Testis (tissue), 3 donors: Measurements from ENCODE around the gene NECTIN2. TPM values are rescaled to one million over a fixed set of nuclear protein-coding genes. Genes with fewer than 3 reads are reported as not detected.

Source experiments
- DNase-seq: peaks from one replicate; pipeline ENCODE4 v3.0.0-alpha.2; 2019
- H3K27ac ChIP-seq, 2 donors: fragments of 200-600 bp; sonication (generic); one replicate each; pipeline ENCODE4 v1.5.1; 2019
- H3K27me3 ChIP-seq: fragments of 200-600 bp; sonication (generic); one replicate; pipeline ENCODE4 v1.5.1; 2019
- H3K36me3 ChIP-seq: fragments of 200-600 bp; sonication (generic); one replicate; pipeline ENCODE4 v1.5.1; 2017; ENCODE audit warnings: low read depth; ENCODE audit errors: missing control alignments
- H3K4me1 ChIP-seq: fragments of 200-600 bp; sonication (generic); one replicate; pipeline ENCODE4 v1.5.1; 2019
- H3K4me3 ChIP-seq, 2 donors: fragments of 200-600 bp; sonication (generic); one replicate each; pipeline ENCODE4 v1.5.1; 2017 to 2019
- H3K9me3 ChIP-seq: fragments of 200-600 bp; sonication (generic); one replicate; pipeline ENCODE4 v1.5.1; 2017
- POLR2A ChIP-seq: fragments of 450-650 bp; IDR thresholded peaks from one replicate; pipeline ENCODE4 v1.6.1; 2017; ENCODE audit warnings: antibody characterized with exemption, mild to moderate bottlenecking, moderate library complexity
- WGBS, 2 donors: methylation state at CpG; one replicate each; pipeline ENCODE4 v1.1.5; 2018; 5-methylcytosine and 5-hydroxymethylcytosine counted together
- intact Hi-C: fragments of 100-400 bp; cut with DNase I; formaldehyde crosslinking; loops from one replicate; pipeline ENCODE4 v1.15.1; 2023; ENCODE audit warnings: low total_unique reads
- polyA plus RNA-seq: library from polyadenylated mRNA; stranded (reverse); fragments of 350-450 nt; fragmentation: Illumina TruSeq; extraction: RNeasy Lipid Tissue Mini Kit (QIAGEN cat#74804); gene quantifications from one replicate; pipeline ENCODE4 v1.2.3, GENCODE V29; 2014; ENCODE audit warnings: low read depth, low replicate concordance; ENCODE audit not compliant: insufficient read depth
- total RNA-seq, 2 donors: library from RNA; depleted of rRNA; stranded (reverse); fragments of >200 nt; gene quantifications; one replicate each; pipeline ENCODE4 v1.2.3, GENCODE V29; 2016
- TF ChIP-seq, protein P1 (sequence below), 3 experiments: fragments of 450-650 bp in 2 of 3; fragments of 200-600 bp in 1 of 3; sonication (generic) in 1 of 3; IDR thresholded peaks; one replicate each; pipeline ENCODE4 v1.5.1; 2016 to 2019; ENCODE audit warnings: antibody characterized with exemption in 3 of 3, mild to moderate bottlenecking in 2 of 3, moderate library complexity in 1 of 3

Gene NECTIN2
- total and polyA plus RNA-seq, 3 donors from 2014 or later = 158 to 278 (median 268) TPM

DNA sequence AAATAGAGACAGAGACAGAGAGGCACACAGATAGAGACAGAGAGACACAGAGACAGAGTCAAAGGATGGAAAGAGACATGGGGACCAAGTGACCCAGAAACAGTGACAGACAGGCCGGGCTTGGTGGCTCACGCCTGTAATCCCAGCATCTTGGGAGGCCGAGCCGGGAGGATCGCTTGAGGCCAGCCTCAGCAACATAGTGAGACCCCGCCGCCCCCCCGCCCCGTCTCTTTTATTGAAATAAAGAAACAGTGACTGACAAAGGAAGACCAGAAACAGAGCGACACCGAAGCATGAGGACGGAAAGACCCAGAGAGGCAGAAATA, 848 bp upstream of the NECTIN2 start:
- peak overlapping the region; percentile 83 to 88 for H3K27ac ChIP-seq
- H3K4me1 ChIP-seq = peaks cover 21% of the 10 kb centered on the region
- intact Hi-C loops = loop anchor here (10.0 kb wide), 1 partner anchor 60 kb away; no protein-coding TSS in a partner anchor
- H3K36me3 ChIP-seq = no peaks in the 10 kb centered on the region
- no peaks in the 10 kb centered on the region for H3K27me3 ChIP-seq
- H3K9me3 ChIP-seq = no peaks in the 10 kb centered on the region
- peak overlapping the region; percentile 94 to 95 for H3K4me3 ChIP-seq
- 5% methylated on average over 12 of the region's 12 CpGs for WGBS, 2 donors
- DNase-seq = no peak
- TF ChIP-seq, protein P1, sequence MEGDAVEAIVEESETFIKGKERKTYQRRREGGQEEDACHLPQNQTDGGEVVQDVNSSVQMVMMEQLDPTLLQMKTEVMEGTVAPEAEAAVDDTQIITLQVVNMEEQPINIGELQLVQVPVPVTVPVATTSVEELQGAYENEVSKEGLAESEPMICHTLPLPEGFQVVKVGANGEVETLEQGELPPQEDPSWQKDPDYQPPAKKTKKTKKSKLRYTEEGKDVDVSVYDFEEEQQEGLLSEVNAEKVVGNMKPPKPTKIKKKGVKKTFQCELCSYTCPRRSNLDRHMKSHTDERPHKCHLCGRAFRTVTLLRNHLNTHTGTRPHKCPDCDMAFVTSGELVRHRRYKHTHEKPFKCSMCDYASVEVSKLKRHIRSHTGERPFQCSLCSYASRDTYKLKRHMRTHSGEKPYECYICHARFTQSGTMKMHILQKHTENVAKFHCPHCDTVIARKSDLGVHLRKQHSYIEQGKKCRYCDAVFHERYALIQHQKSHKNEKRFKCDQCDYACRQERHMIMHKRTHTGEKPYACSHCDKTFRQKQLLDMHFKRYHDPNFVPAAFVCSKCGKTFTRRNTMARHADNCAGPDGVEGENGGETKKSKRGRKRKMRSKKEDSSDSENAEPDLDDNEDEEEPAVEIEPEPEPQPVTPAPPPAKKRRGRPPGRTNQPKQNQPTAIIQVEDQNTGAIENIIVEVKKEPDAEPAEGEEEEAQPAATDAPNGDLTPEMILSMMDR (IDR thresholded peaks at IDR 0.05) = no peak
- no peak for TF ChIP-seq POLR2A

DNA sequence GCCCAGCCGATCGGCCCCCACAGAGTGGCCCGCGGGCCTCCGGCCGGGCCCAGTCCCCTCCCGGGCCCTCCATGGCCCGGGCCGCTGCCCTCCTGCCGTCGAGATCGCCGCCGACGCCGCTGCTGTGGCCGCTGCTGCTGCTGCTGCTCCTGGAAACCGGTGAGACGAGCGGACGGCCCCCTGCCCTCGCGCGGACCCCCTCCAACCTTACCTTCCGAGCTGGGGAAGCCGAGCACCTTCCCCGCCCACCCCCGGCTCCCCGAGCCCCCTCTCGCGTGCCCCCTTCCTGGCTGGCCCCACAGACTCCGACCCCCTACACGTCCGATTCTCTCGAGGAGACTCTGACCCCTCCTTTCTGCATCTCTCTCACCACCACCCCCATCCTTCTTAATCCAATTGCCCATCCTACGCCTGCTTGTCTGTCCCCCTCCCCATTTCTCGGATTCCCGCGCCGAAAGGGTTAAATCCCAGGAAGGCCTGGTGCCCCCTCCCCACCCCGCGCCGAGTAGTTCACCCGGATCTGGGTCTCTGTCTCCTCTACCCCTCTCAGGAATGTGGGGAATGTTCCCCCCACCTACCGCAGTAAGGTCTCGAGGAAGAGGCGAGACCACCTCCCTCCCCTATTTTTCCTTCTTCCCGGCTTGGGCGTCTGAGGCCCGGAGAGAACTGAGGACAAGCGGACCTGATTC, 502 bp downstream of the NECTIN2 start:
- no peaks in the 10 kb centered on the region for H3K27me3 ChIP-seq

DNA sequence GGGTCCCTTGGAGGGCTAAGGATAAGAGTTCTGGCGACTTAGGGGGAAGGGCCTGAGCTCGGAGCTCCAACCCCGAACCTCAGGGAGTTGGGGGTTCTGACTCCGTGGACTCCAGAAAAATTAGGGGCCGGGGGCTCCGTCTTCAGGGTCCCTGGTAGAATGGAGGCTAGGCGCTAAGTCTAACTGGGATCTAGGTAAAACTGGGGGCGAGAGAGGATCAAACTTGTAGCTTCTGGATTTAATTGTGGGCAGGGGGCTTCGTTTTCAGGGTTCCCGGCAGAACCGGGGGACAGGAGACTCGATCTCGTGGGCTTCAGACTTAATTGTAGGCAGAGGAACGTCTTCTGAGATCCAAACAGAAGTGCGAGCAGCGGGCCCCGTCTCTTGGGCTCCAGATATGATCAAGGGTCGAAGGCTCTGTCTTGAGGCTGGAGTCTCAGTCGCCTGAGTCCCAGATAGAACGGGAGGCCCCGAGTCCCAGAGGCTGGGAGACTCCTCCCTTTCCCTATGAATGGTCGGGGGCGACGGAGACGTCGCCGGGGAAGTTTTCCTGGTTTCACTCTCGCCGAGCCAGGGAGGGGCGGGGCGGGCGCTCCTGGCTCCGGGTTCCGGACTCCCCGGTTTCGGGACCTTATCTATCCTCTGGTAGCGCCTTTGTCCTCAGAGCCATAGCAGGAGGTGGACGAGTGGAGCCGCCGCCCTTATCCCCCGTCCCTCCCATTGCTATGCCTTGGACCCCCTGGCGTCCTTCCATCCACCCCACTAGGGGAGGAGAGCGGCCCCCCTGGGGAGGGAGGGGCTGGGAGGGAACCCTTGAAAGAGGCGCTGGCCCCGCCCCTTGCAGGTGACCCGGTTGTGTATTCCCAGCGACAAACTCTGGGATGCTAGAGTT, 1.3 kb downstream of the NECTIN2 start:
- peak overlapping the region; percentile 98 to 99 for H3K27ac ChIP-seq
- peak overlapping the region; percentile 94 to 95 for H3K4me3 ChIP-seq
- peaks cover 32% of the 10 kb centered on the region for H3K4me1 ChIP-seq
- no peaks in the 10 kb centered on the region for H3K27me3 ChIP-seq
- TF ChIP-seq, protein P1 (IDR thresholded peaks at IDR 0.05) = no peak
- no peak for TF ChIP-seq POLR2A
- 0 to 1% methylated on average over 22 to 46 of the region's 47 CpGs for WGBS, 2 donors
- H3K36me3 ChIP-seq = no peaks in the 10 kb centered on the region
- no peaks in the 10 kb centered on the region for H3K9me3 ChIP-seq
- intact Hi-C loops = loop anchor here (10.0 kb wide), 1 partner anchor 63 kb away; no protein-coding TSS in a partner anchor
- DNase-seq = peak; percentile 89

More for the DNA sequence above, 502 bp downstream of the NECTIN2 start:
- H3K4me3 ChIP-seq = peak overlapping the region; percentile 94 to 95
- H3K9me3 ChIP-seq = no peaks in the 10 kb centered on the region
- intact Hi-C loops = loop anchor here (10.0 kb wide), 1 partner anchor 62 kb away; no protein-coding TSS in a partner anchor
- WGBS, 2 donors = 0 to 1% methylated on average over 20 to 40 of the region's 51 CpGs
- peak overlapping the region; percentile 98 to 99 for H3K27ac ChIP-seq
- no peaks in the 10 kb centered on the region for H3K36me3 ChIP-seq
- DNase-seq = no peak
- peaks cover 30% of the 10 kb centered on the region for H3K4me1 ChIP-seq
- TF ChIP-seq POLR2A = no peak
- TF ChIP-seq, protein P1 (IDR thresholded peaks at IDR 0.05) = no peak

DNA sequence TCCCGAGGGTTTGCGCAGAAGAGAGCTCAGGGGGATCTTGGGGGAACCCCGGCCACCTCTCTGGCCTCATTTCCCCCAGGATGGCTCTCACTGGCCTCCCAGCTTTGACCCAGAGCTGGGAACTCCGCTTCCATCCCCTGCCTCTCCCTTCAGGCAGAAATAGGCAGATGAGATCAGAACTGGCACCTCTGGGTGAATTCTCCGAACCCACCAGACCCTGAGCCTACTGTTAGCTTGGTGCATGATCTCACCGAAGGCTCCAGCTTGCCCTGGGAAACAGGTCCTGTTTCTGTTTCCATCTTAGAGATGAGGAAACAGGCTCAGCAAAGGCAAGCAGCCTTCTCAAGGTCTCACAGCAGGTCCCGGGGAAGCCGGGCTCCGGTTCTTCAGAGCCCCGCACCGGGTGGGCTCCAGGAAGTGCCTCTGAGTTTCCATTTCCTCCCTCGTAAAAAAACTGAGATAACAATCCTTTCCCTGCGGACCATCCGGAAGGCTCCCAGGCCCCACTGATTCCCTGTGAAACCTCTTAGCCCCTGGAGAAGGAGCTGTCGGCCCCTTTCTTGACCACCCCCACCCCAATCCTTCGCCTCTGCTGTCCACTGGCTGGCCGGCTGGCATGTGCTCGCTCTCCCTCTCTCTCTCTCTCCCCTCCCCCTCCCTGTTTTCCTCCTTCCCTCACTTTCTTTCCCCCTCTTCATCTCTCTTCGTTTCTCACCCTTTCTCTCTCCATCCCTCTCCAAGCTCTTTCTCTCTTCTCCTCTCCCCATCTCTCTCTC, 2.1 kb downstream of the NECTIN2 start:
- H3K4me3 ChIP-seq = peak overlapping the region; percentile 94 to 95
- peak overlapping the region; percentile 98 to 99 for H3K27ac ChIP-seq
- no peaks in the 10 kb centered on the region for H3K9me3 ChIP-seq
- intact Hi-C loops = loop anchor here (10.0 kb wide), 1 partner anchor 63 kb away; no protein-coding TSS in a partner anchor
- 1 to 2% methylated on average over 19 of the region's 19 CpGs for WGBS, 2 donors
- no peaks in the 10 kb centered on the region for H3K36me3 ChIP-seq
- TF ChIP-seq, protein P1 (IDR thresholded peaks at IDR 0.05) = no peak
- no peak for TF ChIP-seq POLR2A
- H3K27me3 ChIP-seq = no peaks in the 10 kb centered on the region
- peak; percentile 38 for DNase-seq
- H3K4me1 ChIP-seq = peaks cover 36% of the 10 kb centered on the region
